Gastrocnemius medialis (tissue), 4 donors: ENCODE data around the gene RNF141. TPM values are rescaled to one million over a fixed set of nuclear protein-coding genes. Genes with fewer than 3 reads are reported as not detected.

ENCODE experiments used
- ATAC-seq, 2 donors: fragments of 150-250 bp; one replicate each; pipeline ENCODE4 v1.9.1; 2016
- DNase-seq, 2 donors: peaks; one replicate each; pipeline ENCODE4 v3.0.0-alpha.2; 2019
- H3K27ac ChIP-seq, 4 donors: fragments of 200-600 bp; sonication (generic); 1 replicate in 1 of 4; 2 replicates in 3 of 4; pipeline ENCODE4 v1.5.1; 2016 to 2018; ENCODE audit warnings: mild to moderate bottlenecking in 2 of 4, moderate library complexity in 1 of 4
- H3K27me3 ChIP-seq, 3 donors: fragments of 200-600 bp; sonication (generic) in 2 of 3; 1 replicate in 1 of 3; 2 replicates in 2 of 3; pipeline versions ENCODE4 v1.5.1 to v1.6.0; 2016 to 2019; ENCODE audit warnings: mild to moderate bottlenecking in 1 of 3, moderate library complexity in 1 of 3
- H3K36me3 ChIP-seq, 2 donors: fragments of 200-600 bp; sonication (generic) in 1 of 2; one replicate each; pipeline ENCODE4 v1.5.1; 2017 to 2018
- H3K4me1 ChIP-seq, 2 donors: fragments of 200-600 bp; sonication (generic) in 1 of 2; one replicate each; pipeline ENCODE4 v1.5.1; 2016 to 2017; ENCODE audit warnings: mild to moderate bottlenecking in 2 of 2
- H3K4me3 ChIP-seq, 4 donors: fragments of 200-600 bp; sonication (generic) in 3 of 4; 1 replicate in 1 of 4; 2 replicates in 3 of 4; pipeline ENCODE4 v1.5.1; 2016 to 2019; ENCODE audit warnings: mild to moderate bottlenecking in 2 of 4
- H3K9me3 ChIP-seq, 3 donors: fragments of 200-600 bp; sonication (generic) in 2 of 3; 1 replicate in 1 of 3; 2 replicates in 2 of 3; pipeline ENCODE4 v1.5.1; 2016 to 2019
- POLR2A ChIP-seq, 2 donors: fragments of 450-650 bp; IDR thresholded peaks; one replicate each; pipeline ENCODE4 v1.6.1; 2017; ENCODE audit warnings: antibody characterized with exemption in 2 of 2, mild to moderate bottlenecking in 2 of 2, moderate library complexity in 2 of 2
- in situ Hi-C, 4 donors: fragments of 200-750 bp; cut with MboI; loops; one replicate each; pipeline versions ENCODE4 v1.15.0 to v1.8.0; 2017; ENCODE audit warnings: low sequenced_read_pairs in 4 of 4
- intact Hi-C: fragments of 100-400 bp; cut with DNase I; formaldehyde crosslinking; loops from one replicate; pipeline ENCODE4 v1.15.1; 2023; ENCODE audit warnings: low total_unique reads
- total RNA-seq, 4 donors: library from RNA; depleted of rRNA; stranded (reverse); fragments of >200 nt; gene quantifications; one replicate each; pipeline versions ENCODE4 v1.1.0 to v1.2.3, GENCODE V29; 2016
- TF ChIP-seq, protein P1 (sequence below), 5 experiments: fragments of 450-650 bp in 3 of 5; fragments of 200-600 bp in 2 of 5; sonication (generic) in 2 of 5; IDR thresholded peaks in 4 of 5; conservative IDR thresholded peaks in 1 of 5; 1 replicate in 4 of 5; 2 replicates in 1 of 5; pipeline ENCODE4 v1.5.1; 2016 to 2019; ENCODE audit warnings: antibody characterized with exemption in 5 of 5, mild to moderate bottlenecking in 3 of 5, moderate library complexity in 3 of 5

The RNF141 gene
- total RNA-seq, 4 donors from 2014 or later = 16.8 to 38.2 (median 19.0) TPM

DNA sequence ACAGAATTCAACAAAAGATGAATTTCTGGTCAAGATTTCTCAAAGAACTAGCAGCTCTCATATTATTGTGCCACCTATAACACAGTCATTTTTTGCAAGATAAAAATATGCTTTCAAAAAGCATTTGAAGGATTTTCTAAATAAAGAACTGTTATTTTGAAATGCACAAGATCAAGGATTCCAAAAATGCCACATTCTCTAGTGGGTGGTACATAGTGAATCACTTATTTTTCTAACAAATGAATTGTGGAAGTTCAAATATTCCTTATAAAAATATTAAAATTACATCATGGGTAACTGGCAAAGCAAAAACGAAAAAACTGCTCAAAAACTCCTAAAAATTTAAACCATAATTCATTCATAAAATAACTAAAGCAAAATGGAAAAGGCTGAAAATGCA is 2.1 kb downstream of the RNF141 start:
- Histone ChIP-seq H3K27ac (peak overlapping the region in 3 of 4 donors; percentile 94 to 97 (median 95)), H3K4me1 (peaks cover 8 to 13% of the 10 kb centered on the region in 2 donors), H3K27me3 (no peaks in the 10 kb centered on the region), H3K36me3 (peaks cover 0 to 1% of the 10 kb centered on the region in 2 donors), H3K4me3 (no peak overlapping the region), H3K9me3 (no peaks in the 10 kb centered on the region)
- no peak for TF ChIP-seq POLR2A (IDR thresholded peaks at IDR 0.05)
- TF ChIP-seq, protein P1, sequence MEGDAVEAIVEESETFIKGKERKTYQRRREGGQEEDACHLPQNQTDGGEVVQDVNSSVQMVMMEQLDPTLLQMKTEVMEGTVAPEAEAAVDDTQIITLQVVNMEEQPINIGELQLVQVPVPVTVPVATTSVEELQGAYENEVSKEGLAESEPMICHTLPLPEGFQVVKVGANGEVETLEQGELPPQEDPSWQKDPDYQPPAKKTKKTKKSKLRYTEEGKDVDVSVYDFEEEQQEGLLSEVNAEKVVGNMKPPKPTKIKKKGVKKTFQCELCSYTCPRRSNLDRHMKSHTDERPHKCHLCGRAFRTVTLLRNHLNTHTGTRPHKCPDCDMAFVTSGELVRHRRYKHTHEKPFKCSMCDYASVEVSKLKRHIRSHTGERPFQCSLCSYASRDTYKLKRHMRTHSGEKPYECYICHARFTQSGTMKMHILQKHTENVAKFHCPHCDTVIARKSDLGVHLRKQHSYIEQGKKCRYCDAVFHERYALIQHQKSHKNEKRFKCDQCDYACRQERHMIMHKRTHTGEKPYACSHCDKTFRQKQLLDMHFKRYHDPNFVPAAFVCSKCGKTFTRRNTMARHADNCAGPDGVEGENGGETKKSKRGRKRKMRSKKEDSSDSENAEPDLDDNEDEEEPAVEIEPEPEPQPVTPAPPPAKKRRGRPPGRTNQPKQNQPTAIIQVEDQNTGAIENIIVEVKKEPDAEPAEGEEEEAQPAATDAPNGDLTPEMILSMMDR (IDR thresholded peaks at IDR 0.05 in 4 of 5, conservative IDR thresholded peaks at IDR 0.05 in 1 of 5) = no peak
- intact Hi-C loops (loop anchor here (5.0 kb wide), 1 partner anchor 47 kb away; no protein-coding TSS in a partner anchor), in situ Hi-C loops (loop anchor here in 2 of 4 donors (25.0 kb wide), 2 partner anchors 123 to 198 kb away; no protein-coding TSS in a partner anchor)
- ATAC-seq (no peak), DNase-seq (no peak)

DNA sequence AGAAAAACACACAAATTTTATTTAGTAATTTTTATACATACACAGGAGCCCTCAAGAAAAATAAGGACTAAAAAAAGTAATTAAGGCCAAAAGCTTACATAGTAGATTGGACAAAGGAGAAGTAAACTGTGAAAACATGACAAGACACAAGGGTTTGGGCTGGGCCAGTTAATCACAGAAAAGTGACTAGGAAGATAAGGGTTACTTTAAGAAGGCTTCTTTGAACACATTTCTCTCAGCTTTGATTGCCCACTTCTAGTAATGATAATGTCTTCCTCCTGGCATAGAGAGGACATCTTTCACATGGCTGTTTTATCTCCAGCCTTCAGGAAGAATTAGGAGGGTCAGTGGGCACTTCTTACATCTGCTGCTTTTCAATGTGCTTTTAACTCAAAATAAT is 3.4 kb downstream of the RNF141 start:
- intact Hi-C loops = loop anchor here (5.0 kb wide), 1 partner anchor 45 kb away; no protein-coding TSS in a partner anchor
- Histone ChIP-seq H3K36me3 (peaks cover 0 to 12% of the 10 kb centered on the region in 2 donors), H3K4me1 (peaks cover 8 to 13% of the 10 kb centered on the region in 2 donors), H3K4me3 (no peak overlapping the region), H3K27ac (no peak overlapping the region), H3K9me3 (no peaks in the 10 kb centered on the region), H3K27me3 (no peaks in the 10 kb centered on the region)
- no peak for DNase-seq
- no peak for ATAC-seq
- in situ Hi-C loops = loop anchor here in 2 of 4 donors (25.0 kb wide), 2 partner anchors 125 to 200 kb away; no protein-coding TSS in a partner anchor
- TF ChIP-seq, protein P1 (IDR thresholded peaks at IDR 0.05 in 4 of 5, conservative IDR thresholded peaks at IDR 0.05 in 1 of 5) = no peak
- TF ChIP-seq POLR2A (IDR thresholded peaks at IDR 0.05) = no peak

DNA sequence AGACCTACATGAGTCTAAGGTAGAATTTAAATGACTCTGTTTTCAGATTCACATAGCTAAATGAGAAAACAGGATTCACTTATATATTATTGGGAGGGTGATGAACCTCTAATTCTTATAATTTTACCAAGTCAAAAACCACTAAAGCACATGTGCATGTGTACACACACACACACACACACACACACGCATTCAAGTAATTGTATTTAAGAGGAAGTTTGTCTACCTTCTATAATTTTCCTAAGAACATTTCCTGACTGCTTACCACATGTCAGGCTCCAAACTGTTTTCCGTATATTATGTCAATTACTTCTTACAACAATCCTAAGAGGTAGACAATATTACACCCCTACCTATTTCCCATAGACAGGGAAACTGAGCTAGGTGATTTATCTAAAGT is 6.7 kb downstream of the RNF141 start:
- H3K36me3 ChIP-seq = peaks cover 0 to 28% of the 10 kb centered on the region in 2 donors
- H3K27ac ChIP-seq = no peak overlapping the region
- H3K4me3 ChIP-seq = no peak overlapping the region
- intact Hi-C loops (no loop called here), in situ Hi-C loops (loop anchor here in 2 of 4 donors (25.0 kb wide), 2 partner anchors 128 to 203 kb away; no protein-coding TSS in a partner anchor)
- ATAC-seq (no peak), DNase-seq (no peak)
- no peaks in the 10 kb centered on the region for H3K27me3 ChIP-seq
- H3K4me1 ChIP-seq = peaks cover 0 to 4% of the 10 kb centered on the region in 2 donors
- no peaks in the 10 kb centered on the region for H3K9me3 ChIP-seq
- TF ChIP-seq POLR2A (IDR thresholded peaks at IDR 0.05) = no peak
- TF ChIP-seq, protein P1 (IDR thresholded peaks at IDR 0.05 in 4 of 5, conservative IDR thresholded peaks at IDR 0.05 in 1 of 5) = no peak

DNA sequence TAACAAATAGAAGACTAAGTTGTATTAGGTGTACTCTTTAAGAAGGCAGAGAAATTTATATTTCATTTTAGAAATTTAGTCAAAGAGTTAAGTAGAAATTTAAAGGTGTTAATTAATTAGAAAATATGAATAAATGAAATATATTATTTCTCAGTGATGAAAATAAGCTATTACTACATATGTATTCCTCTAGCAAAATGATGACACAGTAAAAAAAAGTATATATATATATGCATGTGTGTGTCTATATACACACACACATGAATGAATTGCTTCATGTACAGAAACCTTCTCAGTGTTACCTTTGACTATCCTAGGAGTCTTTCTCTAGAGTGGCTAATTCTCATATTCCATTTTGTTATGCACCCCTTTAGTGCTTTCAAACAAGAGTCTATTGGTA is 7.7 kb downstream of the RNF141 start:
- Histone ChIP-seq H3K4me3 (no peak overlapping the region), H3K27ac (no peak overlapping the region), H3K9me3 (no peaks in the 10 kb centered on the region), H3K27me3 (no peaks in the 10 kb centered on the region), H3K4me1 (no peaks in the 10 kb centered on the region), H3K36me3 (peaks cover 0 to 31% of the 10 kb centered on the region in 2 donors)
- in situ Hi-C loops = loop anchor here in 2 of 4 donors (25.0 kb wide), 2 partner anchors 129 to 204 kb away; no protein-coding TSS in a partner anchor
- intact Hi-C loops = no loop called here
- DNase-seq (no peak), ATAC-seq (no peak)
- TF ChIP-seq, protein P1 (IDR thresholded peaks at IDR 0.05 in 4 of 5, conservative IDR thresholded peaks at IDR 0.05 in 1 of 5) = no peak
- TF ChIP-seq POLR2A (IDR thresholded peaks at IDR 0.05) = no peak
